Activated naive CD4-positive, alpha-beta T cell treated with anti-CD3 and anti-CD28 coated beads, Interleukin-2, amount 50 U/mL, for 16 hours (primary cell): ENCODE data around the gene MTHFD1L.

Experiments used
- DNase-seq: peaks from one replicate; pipeline ENCODE4 v3.0.0-alpha.2; 2020

Gene MTHFD1L

GRCh38 chr6:150937132-150937906 is 71.8 kb downstream of the MTHFD1L start:
- DNase-seq = no peak

DNA sequence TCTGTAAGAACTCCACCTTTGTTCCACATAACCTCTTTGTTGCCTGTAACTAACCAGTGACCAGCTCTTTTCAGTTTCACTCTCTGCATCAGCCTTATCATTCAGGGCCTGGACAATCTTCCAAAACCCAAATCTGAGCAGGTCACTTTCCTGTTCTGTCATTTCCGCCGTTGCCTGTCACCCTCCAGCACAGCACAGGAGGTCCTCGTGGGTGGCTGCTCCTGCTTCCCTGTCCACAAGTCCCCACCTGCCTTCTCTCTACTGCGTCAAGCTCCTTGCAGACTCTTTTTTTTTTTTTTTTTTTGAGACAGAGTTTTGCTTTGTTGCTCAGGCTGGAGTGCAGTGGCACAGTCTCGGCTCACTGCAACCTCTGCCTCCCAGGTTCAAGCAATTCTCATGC is 73.9 kb downstream of the MTHFD1L start:
- no peak for DNase-seq

- no peak for DNase-seq
Observed at GRCh38 chr6:150940941-150941340, 75.4 kb downstream of the MTHFD1L start.

GRCh38 chr6:150949526-150949925 is 84.0 kb downstream of the MTHFD1L start:
- DNase-seq = no peak

GRCh38 chr6:150953851-150954250 is 88.3 kb downstream of the MTHFD1L start:
- no peak for DNase-seq

- no peak for DNase-seq
Observed at GRCh38 chr6:150959166-150959565, 93.7 kb downstream of the MTHFD1L start.

DNA sequence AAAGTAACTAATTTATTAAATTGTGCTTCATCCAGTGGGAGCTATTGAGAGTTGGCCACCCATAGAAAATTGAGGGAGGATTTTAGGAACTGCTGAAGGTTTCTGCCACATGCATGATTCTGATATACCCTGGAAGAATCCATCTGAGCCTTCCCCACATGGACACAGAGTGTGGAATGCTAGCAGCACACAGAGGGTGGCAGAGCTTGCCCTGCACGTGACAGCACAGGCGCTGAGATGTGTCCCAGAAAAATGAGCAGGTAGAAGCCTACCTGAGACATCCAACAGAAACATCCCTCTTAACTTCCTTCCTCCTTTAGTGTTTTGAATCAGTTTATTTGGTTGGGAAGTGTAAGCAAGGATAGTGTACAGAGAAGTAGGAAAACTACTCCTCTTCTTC is 96.9 kb downstream of the MTHFD1L start:
- DNase-seq = no peak

GRCh38 chr6:150964765-150965164 is 99.3 kb downstream of the MTHFD1L start:
- no peak for DNase-seq

- DNase-seq = no peak
Observed at GRCh38 chr6:150966786-150967185, 101.3 kb downstream of the MTHFD1L start.

- no peak for DNase-seq
Observed at GRCh38 chr6:150967381-150967780, 101.9 kb downstream of the MTHFD1L start.

- no peak for DNase-seq
Observed at GRCh38 chr6:150967910-150968309, 102.4 kb downstream of the MTHFD1L start.

GRCh38 chr6:150969901-150970300 is 104.4 kb downstream of the MTHFD1L start:
- DNase-seq = no peak

- DNase-seq = no peak
Observed at GRCh38 chr6:150971219-150971618, 105.7 kb downstream of the MTHFD1L start.

DNA sequence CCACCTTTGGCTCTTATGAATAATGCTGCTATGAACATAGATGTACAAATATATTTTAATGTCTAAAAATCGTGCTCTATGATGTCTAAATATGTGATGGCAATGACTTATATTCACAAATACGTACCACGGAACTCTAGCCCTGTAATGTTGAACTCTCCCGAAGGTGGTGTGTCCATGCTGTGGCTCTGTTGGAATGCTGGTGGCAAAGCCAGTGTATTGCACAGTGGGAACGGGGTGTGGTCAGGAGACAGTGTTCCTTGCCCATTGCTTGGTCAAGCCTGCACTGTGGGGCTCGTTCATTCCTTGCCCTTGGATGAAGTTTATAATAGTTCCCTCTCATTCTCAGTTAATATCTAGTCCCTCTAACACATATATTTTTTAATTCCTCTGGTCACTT is 109.6 kb downstream of the MTHFD1L start:
- no peak for DNase-seq

DNA sequence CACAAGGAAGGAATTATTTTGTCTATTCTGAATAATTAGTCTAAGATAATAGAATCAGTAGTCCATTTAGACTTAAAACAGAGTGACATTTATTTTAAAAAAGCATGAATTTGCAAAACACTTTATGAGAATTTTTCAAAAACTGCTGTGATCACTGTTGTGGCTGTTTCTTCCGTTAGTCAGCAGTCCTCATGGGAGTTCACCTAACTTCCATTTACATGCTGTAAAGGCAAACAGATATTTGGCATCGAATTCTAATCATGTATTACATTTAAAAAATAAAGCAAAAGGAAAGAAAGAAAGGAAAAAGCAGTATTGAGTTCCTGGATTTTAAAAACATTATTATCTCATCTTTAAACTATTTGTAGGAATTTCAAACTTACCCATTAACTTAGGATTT is 111.8 kb downstream of the MTHFD1L start:
- DNase-seq = no peak

- no peak for DNase-seq
Observed at GRCh38 chr6:150978624-150979023, 113.1 kb downstream of the MTHFD1L start.

DNA sequence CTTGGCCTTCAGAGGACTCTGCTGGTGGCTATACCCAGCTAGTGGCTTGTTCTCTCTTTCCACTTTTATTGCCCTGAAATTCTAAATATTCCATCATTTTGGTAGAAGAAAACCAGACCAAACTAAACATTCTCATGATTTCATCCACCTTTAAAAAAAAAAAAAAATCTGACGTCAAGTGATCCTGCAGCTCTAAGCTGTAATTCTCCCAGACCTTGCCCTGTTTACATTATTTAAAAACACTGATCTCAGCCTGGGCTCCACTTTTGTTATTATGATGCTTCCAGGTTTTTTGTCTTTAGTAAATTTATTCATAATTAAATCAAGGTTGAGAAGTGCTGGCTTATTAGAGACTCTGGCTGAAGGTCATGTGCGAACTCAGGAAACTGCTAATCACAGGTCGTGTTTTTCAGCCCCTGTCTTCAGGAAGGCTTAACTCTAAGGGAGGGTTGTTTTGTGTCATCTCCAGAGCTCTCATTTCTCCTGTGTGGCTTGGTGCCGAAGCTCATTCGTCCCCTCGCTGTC is 114.4 kb downstream of the MTHFD1L start:
- DNase-seq = no peak

DNA sequence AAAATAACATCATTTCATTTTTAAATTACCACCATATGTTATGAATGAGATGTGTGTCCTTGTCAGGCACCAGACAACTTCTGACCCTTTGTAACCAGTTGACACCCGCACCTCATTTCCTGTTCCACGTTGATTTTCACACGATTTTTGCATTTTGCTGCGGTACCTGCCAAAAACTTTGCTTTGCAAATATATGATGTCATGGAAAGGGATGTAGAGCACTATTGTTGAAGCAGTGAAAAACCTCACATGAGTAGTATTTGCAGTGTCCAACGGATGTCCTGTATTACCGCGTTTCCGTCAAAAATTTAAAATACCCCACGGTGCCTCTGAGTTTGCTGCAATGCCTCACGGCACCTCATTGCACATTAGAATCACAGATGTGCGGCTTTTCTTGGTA is 115.6 kb downstream of the MTHFD1L start:
- DNase-seq = no peak

- DNase-seq = no peak
Observed at GRCh38 chr6:150981669-150982068, 116.2 kb downstream of the MTHFD1L start.

DNA sequence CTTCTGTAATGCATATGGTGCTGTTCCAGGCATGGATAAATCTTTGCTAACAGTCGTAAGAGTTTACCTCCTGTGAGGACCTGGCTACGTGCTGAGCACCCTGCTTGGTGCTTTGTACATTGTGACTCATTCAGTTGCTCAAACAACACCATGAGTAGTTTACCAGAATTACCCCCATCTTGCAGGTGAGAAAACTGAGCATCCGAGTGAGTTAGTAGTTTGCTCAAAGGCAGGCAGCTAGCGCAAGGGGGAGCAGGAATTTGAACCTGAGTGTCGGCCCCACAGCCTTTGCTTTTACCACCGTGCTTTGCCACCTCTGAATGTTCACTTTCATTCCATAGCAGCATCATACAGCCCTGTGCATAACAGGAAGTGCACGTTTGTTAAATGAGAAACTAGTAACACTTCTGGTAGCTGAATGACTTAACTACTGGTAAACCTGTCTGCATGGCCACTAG is 121.9 kb downstream of the MTHFD1L start:
- no peak for DNase-seq

GRCh38 chr6:150987855-150988464 is 122.5 kb downstream of the MTHFD1L start:
- no peak for DNase-seq

- no peak for DNase-seq
Observed at GRCh38 chr6:150991487-150991886, 126.0 kb downstream of the MTHFD1L start.

DNA sequence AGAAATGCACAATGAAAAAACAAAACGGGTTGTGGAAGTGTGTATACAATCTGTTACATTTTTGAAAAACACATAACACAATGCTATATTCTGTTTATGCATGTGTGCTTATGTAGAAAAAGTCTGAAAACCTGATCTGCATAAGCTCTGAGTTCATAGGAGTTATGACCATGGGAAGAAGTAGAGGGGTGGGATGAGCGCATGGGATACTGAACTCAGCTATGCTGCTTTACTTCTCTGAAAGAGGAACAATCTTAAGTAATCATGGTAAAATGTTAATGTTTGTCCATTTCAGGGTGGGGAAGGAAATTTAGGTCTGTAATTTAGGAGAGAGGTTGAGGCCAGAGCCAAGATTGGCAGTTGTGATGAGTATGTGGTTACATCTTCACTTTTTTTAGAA is 126.8 kb downstream of the MTHFD1L start:
- DNase-seq = no peak

GRCh38 chr6:150992703-150993102 is 127.2 kb downstream of the MTHFD1L start:
- no peak for DNase-seq
